CD1c-positive myeloid dendritic cell (primary cell): ENCODE data around the gene USH1G.

ENCODE experiments used
- DNase-seq: peaks from one replicate; pipeline ENCODE4 v3.0.0-alpha.2; 2016; ENCODE audit errors: extremely low spot score

USH1G gene

GRCh38 chr17:74903671-74904070 is 19.4 kb downstream of the USH1G start:
- no peak for DNase-seq

GRCh38 chr17:74903034-74903433 is 20.0 kb downstream of the USH1G start:
- no peak for DNase-seq

GRCh38 chr17:74901353-74902135 is 21.5 kb downstream of the USH1G start:
- no peak for DNase-seq

- DNase-seq: no peak
Observed at GRCh38 chr17:74900208-74900607, 22.8 kb downstream of the USH1G start.

GRCh38 chr17:74898376-74898946 is 24.6 kb downstream of the USH1G start:
- DNase-seq: no peak

GRCh38 chr17:74893936-74894671 is 29.0 kb downstream of the USH1G start:
- DNase-seq: no peak

- no peak for DNase-seq
Observed at GRCh38 chr17:74892974-74893911, 29.8 kb downstream of the USH1G start, which contains the start of gene FADS6. FADS6 (minus strand) TSS chr17:74893633; CDS start chr17:74893595, 38 bp downstream.

GRCh38 chr17:74892013-74892841 is 30.8 kb downstream of the USH1G start:
- no peak for DNase-seq

GRCh38 chr17:74890554-74890953 is 32.5 kb downstream of the USH1G start:
- no peak for DNase-seq

- DNase-seq: no peak
Observed at GRCh38 chr17:74888469-74888868, 34.6 kb downstream of the USH1G start.

- peak; percentile 72 for DNase-seq
Observed at GRCh38 chr17:74883241-74883745, 39.8 kb downstream of the USH1G start.

GRCh38 chr17:74882517-74883240 is 40.4 kb downstream of the USH1G start:
- DNase-seq: no peak

GRCh38 chr17:74881073-74881472 is 42.0 kb downstream of the USH1G start:
- no peak for DNase-seq

GRCh38 chr17:74879308-74879707 is 43.7 kb downstream of the USH1G start:
- no peak for DNase-seq

- DNase-seq: no peak
Observed at GRCh38 chr17:74878658-74879057, 44.4 kb downstream of the USH1G start.

- DNase-seq: no peak
Observed at GRCh38 chr17:74877592-74878548, 45.2 kb downstream of the USH1G start.

GRCh38 chr17:74875977-74876593 is 47.0 kb downstream of the USH1G start:
- DNase-seq: no peak
